ENCODE data around the gene CCDC50. TPM values are rescaled to one million over a fixed set of nuclear protein-coding genes. Genes with fewer than 3 reads are reported as not detected.

Gene CCDC50
- total and polyA plus RNA-seq, 2 of the 8 experiments (the other 6 are each of a cell fraction or from before 2014, with no cell fraction given), result 7.3 to 19.2 TPM

GRCh38 chr3:191353022-191353777 lies 24.0 kb downstream of the CCDC50 start (continued):
- TF ChIP-seq TBP (IDR thresholded peaks at IDR 0.05; ENCODE audit: low read depth, low read length) (no peak), FOSL1 (IDR thresholded peaks at IDR 0.05; ENCODE audit: insufficient read depth, low read depth, low read length) (no peak)

All from H1 (cell line).